Thyroid gland (tissue), 4 donors: Measurements from ENCODE around the gene HID1. TPM values are rescaled to one million over a fixed set of nuclear protein-coding genes. Genes with fewer than 3 reads are reported as not detected.

Experiments used
- DNase-seq, 2 donors: peaks; one replicate each; pipeline ENCODE4 v3.0.0-alpha.2; 2019
- H3K27ac ChIP-seq, 3 donors: fragments of 200-600 bp; sonication (generic); 1 replicate in 2 of 3; 2 replicates in 1 of 3; pipeline ENCODE4 v1.5.1; 2016 to 2019; ENCODE audit warnings: mild to moderate bottlenecking in 1 of 3, moderate library complexity in 1 of 3
- H3K27me3 ChIP-seq: fragments of 200-600 bp; sonication (generic); one replicate; pipeline ENCODE4 v1.5.1; 2019
- H3K36me3 ChIP-seq, 2 donors: fragments of 200-600 bp; sonication (generic); one replicate each; pipeline ENCODE4 v1.5.1; 2016 to 2019
- H3K4me1 ChIP-seq, 2 donors: fragments of 200-600 bp; sonication (generic); one replicate each; pipeline ENCODE4 v1.5.1; 2017 to 2019
- H3K4me3 ChIP-seq, 3 donors: fragments of 200-600 bp; sonication (generic); replicated peaks in 1 of 3; 1 replicate in 2 of 3; 2 replicates in 1 of 3; pipeline ENCODE4 v1.5.1; 2016; ENCODE audit warnings: mild to moderate bottlenecking in 1 of 3
- H3K9me3 ChIP-seq: fragments of 200-600 bp; sonication (generic); one replicate; pipeline ENCODE4 v1.5.1; 2017
- CTCF ChIP-seq, 6 experiments: fragments of 200-600 bp in 3 of 6; fragments of 450-650 bp in 3 of 6; sonication (generic) in 3 of 6; IDR thresholded peaks; one replicate each; pipeline ENCODE4 v1.5.1; 2016 to 2019; ENCODE audit warnings: antibody characterized with exemption in 6 of 6, mild to moderate bottlenecking in 2 of 6, inconsistent platforms in 1 of 6, moderate library complexity in 1 of 6
- POLR2A ChIP-seq, 2 donors: fragments of 450-650 bp; IDR thresholded peaks; one replicate each; pipeline ENCODE4 v1.6.1; 2017; ENCODE audit warnings: antibody characterized with exemption in 2 of 2, mild to moderate bottlenecking in 2 of 2, moderate library complexity in 1 of 2
- WGBS, 2 donors: methylation state at CpG; one replicate each; pipeline ENCODE4 v1.1.5; 2017; 5-methylcytosine and 5-hydroxymethylcytosine counted together
- intact Hi-C: fragments of 100-400 bp; cut with DNase I; formaldehyde crosslinking; loops from one replicate; pipeline ENCODE4 v1.15.1; 2023
- total RNA-seq, 4 donors: library from RNA; depleted of rRNA; stranded (reverse); fragments of >200 nt; gene quantifications; one replicate each; pipeline ENCODE4 v1.2.3, GENCODE V29; 2016

The HID1 gene
- total RNA-seq, 4 donors from 2014 or later, result 19.4 to 27.4 (median 21.3) TPM

- DNase-seq, result no peak
- Histone ChIP-seq H3K9me3 (no peaks in the 10 kb centered on the region), H3K4me1 (no peaks in the 10 kb centered on the region), H3K36me3 (no peaks in the 10 kb centered on the region), H3K4me3 (no peak overlapping the region), H3K27ac (no peak overlapping the region), H3K27me3 (no peaks in the 10 kb centered on the region)
- intact Hi-C loops, result no loop called here
- TF ChIP-seq POLR2A (IDR thresholded peaks at IDR 0.05) (no peak), CTCF (IDR thresholded peaks at IDR 0.05) (no peak)
- WGBS, 2 donors, result 87 to 92% methylated on average over 8 of the region's 8 CpGs
Observed at GRCh38 chr17:75005291-75005690, 32.7 kb upstream of the HID1 start.

- DNase-seq, result no peak
- TF ChIP-seq CTCF (IDR thresholded peaks at IDR 0.05), result no peak
- TF ChIP-seq POLR2A (IDR thresholded peaks at IDR 0.05), result no peak
- intact Hi-C loops, result no loop called here
- 97 to 100% methylated on average over 3 of the region's 3 CpGs for WGBS, 2 donors
- Histone ChIP-seq H3K27ac (no peak overlapping the region), H3K4me3 (no peak overlapping the region), H3K27me3 (no peaks in the 10 kb centered on the region), H3K4me1 (no peaks in the 10 kb centered on the region), H3K9me3 (no peaks in the 10 kb centered on the region), H3K36me3 (no peaks in the 10 kb centered on the region)
Observed at GRCh38 chr17:75004371-75004770, 31.8 kb upstream of the HID1 start.

GRCh38 chr17:75003957-75004355 is 31.4 kb upstream of the HID1 start:
- Histone ChIP-seq H3K27me3 (no peaks in the 10 kb centered on the region), H3K4me3 (no peak overlapping the region), H3K36me3 (no peaks in the 10 kb centered on the region), H3K4me1 (no peaks in the 10 kb centered on the region), H3K9me3 (no peaks in the 10 kb centered on the region), H3K27ac (no peak overlapping the region)
- TF ChIP-seq POLR2A (IDR thresholded peaks at IDR 0.05) (no peak), CTCF (IDR thresholded peaks at IDR 0.05) (no peak)
- 92 to 95% methylated on average over 13 to 15 of the region's 19 CpGs for WGBS, 2 donors
- no peak for DNase-seq
- intact Hi-C loops, result no loop called here

- DNase-seq, result no peak
- Histone ChIP-seq H3K27me3 (no peaks in the 10 kb centered on the region), H3K27ac (no peak overlapping the region), H3K4me1 (no peaks in the 10 kb centered on the region), H3K36me3 (no peaks in the 10 kb centered on the region), H3K9me3 (no peaks in the 10 kb centered on the region), H3K4me3 (no peak overlapping the region)
- TF ChIP-seq CTCF (IDR thresholded peaks at IDR 0.05) (no peak), POLR2A (IDR thresholded peaks at IDR 0.05) (no peak)
- WGBS, 2 donors, result 85 to 88% methylated on average over 65 to 70 of the region's 76 CpGs
- intact Hi-C loops, result no loop called here
Observed at GRCh38 chr17:75003070-75003956, 30.8 kb upstream of the HID1 start.
